Hindlimb muscle (tissue), 1 donor: ENCODE measurements around the gene TMEM222. TPM values are rescaled to one million over a fixed set of nuclear protein-coding genes. Genes with fewer than 3 reads are reported as not detected.
"Not testable (repeated sequence)": the region's sequence is repeated elsewhere in the genome, so short reads cannot be mapped to it uniquely, and the experiment has no call there.

Source experiments
- DNase-seq: peaks from one replicate; pipeline ENCODE4 v3.0.0-alpha.2; 2013
- polyA plus RNA-seq: library from polyadenylated mRNA; unstranded; fragments of 120-200 nt; gene quantifications from one replicate; pipeline ENCODE4 v1.2.1, GENCODE V29; 2013; ENCODE audit not compliant: insufficient read length

TMEM222 gene
- polyA plus RNA-seq, 1 donor: 25.5 TPM

DNA sequence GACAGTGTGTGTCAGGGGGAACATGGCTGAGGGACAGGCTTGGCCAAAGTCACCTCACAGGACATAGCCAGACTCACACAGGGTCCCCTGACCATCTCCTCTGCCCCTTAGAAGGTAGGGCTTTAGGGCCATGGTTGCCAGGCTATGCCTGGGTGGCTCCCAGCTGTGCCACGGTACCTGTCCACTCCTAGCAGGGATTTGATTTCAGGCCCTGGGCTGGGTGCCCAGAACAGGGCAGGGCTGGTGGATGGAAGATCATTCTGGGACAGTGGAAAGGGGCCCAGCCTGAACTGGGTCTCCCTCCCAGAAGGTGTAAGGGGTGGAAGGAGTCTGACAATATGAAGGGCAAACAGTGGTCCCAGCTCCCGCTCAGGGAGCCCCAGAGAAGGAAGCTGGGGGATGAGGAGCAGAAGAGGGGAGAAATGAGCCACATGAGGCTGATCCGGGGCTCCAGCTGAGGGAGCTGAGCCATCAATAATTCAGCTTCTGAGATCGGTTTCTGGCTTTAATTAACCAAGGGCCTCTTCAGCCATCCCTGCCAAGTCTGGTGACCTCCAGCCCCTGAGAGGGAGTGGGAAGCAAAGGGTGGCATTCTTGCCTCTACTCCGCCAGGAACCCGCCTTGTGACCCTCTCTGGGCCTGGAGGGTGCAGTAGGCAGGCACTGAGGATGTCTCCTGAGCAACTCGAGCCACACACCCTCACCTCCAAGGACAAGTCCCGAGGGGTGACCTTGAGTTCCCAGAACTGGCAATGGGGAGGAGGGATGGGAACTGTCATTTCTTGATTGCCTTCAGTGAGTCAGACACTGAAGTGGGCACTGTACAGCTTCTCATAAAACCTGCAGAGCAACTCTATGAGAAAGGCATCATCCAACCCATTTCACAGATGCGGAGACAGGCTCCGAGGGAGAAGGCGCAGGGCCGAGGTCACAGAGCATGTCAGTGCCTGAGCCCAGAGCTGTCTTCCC is 59.1 kb downstream of the TMEM222 start:
- no peak for DNase-seq

DNA sequence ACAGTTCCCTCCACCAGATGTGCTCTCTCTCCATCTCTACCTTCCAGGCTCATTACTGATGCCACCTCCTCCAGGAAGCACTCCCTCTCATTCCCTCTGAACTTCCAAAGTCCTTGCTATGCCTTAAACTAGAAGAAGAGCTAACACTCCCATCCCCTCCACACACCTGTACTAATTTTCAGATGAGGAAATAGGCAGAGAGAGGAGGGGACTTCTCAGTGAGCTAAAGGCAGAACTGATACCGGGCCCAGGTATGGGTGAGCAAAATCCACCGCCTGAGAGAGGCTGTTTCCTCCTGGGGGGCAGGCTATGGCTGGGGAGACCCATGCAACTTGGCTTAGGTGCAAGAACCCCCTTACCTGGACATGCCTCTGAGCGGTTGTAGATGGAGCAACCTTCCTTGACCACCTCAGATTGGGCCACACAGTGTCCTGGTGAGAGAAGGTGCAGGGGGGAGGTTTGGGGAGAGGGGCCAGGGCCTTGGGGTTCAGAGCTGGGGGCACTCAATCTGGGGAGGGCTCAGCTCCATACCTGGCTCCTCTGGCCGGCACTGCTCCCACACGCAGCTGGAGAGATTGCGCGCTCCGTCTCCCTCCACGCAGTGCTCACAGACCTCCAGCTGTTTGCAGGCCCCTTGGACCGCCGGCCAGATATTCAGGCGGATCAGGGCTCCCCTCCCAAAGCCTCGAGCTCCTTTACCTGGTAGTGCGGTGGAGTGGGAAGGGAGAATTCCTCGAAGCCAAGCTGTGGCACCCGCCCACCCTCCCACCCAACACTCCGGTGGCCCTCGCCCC is 60.2 kb downstream of the TMEM222 start:
- no peak for DNase-seq

DNA sequence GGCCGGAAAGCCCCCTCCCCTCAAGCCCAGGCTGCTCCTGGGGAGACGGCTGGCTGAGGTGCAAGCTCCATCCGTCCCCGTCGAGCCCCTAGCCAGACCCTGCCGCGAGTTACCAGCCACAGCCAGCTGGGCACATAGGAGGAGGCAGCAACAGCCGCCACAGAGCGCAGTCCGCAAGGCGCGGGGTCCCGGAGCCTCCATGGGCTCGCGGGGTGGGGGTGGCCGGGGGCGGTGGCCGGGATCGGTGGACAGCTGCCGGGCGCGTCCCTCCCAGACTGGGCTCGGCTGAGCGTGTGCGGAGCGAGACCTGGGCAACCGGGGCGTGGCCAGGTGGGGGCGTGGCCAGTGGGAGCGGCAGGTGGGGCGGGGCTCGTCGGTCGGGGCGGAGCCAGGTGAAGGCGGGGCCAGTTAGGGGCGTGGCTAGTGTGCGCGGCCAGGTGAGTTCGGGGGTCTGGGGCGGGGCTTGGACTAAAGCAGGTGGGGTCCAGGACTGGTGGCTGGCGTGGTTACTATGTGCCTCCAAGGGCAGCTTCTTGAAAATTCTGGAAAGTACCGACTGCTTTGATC is 61.2 kb downstream of the TMEM222 start, which contains the start of gene CD164L2:
TSS of gene CD164L2 (minus strand) at position 295 of the 567 bp plus-strand sequence. CDS start at position 201, 94 bp downstream.
- no peak for DNase-seq

DNA sequence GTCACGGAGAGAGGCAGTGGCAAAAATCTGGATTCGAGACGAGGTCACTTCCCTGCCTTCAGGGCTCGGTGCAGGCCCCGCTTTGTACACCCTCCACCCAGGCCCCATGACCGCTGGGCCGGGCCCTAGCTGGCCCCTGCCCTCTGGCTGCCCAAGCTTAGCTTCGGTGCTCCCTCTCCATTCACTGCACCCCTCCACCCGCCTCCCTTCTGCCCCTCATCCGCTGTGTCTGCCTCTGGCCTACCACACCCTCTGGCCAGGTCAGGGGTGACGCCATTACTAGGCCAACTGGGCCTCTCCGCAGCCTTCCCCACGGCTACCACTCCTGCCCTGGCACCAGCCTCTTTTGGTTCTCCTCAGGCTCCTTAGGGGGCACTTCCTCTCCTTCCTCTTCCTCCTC is 61.7 kb downstream of the TMEM222 start:
- no peak for DNase-seq

DNA sequence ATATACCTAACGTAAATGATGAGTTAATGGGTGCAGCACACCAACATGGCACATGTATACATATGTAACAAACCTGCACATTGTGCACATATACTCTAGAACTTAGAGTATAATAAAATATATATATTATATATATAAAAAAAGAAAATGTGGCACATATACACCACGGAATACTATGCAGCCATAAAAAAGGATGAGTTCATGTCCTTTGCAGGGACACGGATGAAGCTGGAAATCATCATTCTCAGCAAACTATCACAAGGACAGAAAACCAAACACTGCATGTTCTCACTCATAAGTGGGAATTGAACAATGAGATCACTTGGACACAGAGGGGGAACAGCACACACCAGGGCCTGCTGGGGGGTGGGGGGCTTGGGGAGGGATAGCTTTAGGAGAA is 62.8 kb downstream of the TMEM222 start:
- not testable (repeated sequence) for DNase-seq

Other genes starting within 250 kb of the TMEM222 start
- 12.8 TPM for gene SLC9A1, start 167.0 kb upstream of the TMEM222 start, polyA plus RNA-seq
- gene WDTC1, start 87.5 kb upstream of the TMEM222 start, polyA plus RNA-seq: 33.4 TPM
- 1.5 TPM for gene SYTL1, start 19.9 kb downstream of the TMEM222 start, polyA plus RNA-seq
- gene MAP3K6, start 44.8 kb downstream of the TMEM222 start, polyA plus RNA-seq: 14.9 TPM
- 0.50 TPM for gene FCN3, start 52.7 kb downstream of the TMEM222 start, polyA plus RNA-seq
- not detected for gene CD164L2, start 61.2 kb downstream of the TMEM222 start, polyA plus RNA-seq
- 0.49 TPM for gene GPR3, start 70.5 kb downstream of the TMEM222 start, polyA plus RNA-seq
- 79.4 TPM for gene WASF2, start 168.0 kb downstream of the TMEM222 start, polyA plus RNA-seq